ENCODE measurements around the gene GAGE10.
"Not testable (repeated sequence)": the region's sequence is repeated elsewhere in the genome, so short reads cannot be mapped to it uniquely, and the experiment has no call there.

The GAGE10 gene

GRCh38 chrX:49276671-49277534, 26.5 kb upstream of the GAGE10 start:
- no peak for DNase-seq

- DNase-seq: no peak
Measured at GRCh38 chrX:49277535-49277830, 26.0 kb upstream of the GAGE10 start.

GRCh38 chrX:49278081-49278480, 25.4 kb upstream of the GAGE10 start:
- DNase-seq: no peak

- peak; percentile 24 for DNase-seq
Measured at GRCh38 chrX:49282647-49283011, 20.8 kb upstream of the GAGE10 start.

GRCh38 chrX:49284212-49284611, 19.2 kb upstream of the GAGE10 start:
- no peak for DNase-seq

GRCh38 chrX:49286136-49286535, 17.3 kb upstream of the GAGE10 start:
- no peak for DNase-seq

- DNase-seq: no peak
Measured at GRCh38 chrX:49286581-49286980, 16.9 kb upstream of the GAGE10 start.

GRCh38 chrX:49287665-49288064, 15.8 kb upstream of the GAGE10 start:
- DNase-seq: no peak

- DNase-seq: no peak
Measured at GRCh38 chrX:49290215-49290614, 13.2 kb upstream of the GAGE10 start.

- DNase-seq: peak; percentile 20
Measured at GRCh38 chrX:49291615-49292337, 11.7 kb upstream of the GAGE10 start.

GRCh38 chrX:49292400-49293362, 10.8 kb upstream of the GAGE10 start:
- DNase-seq: no peak

GRCh38 chrX:49299293-49299692, 4.2 kb upstream of the GAGE10 start:
- DNase-seq: not testable (repeated sequence)

GRCh38 chrX:49300703-49301102, 2.7 kb upstream of the GAGE10 start:
- DNase-seq: no peak

- DNase-seq: not testable (repeated sequence)
Measured at GRCh38 chrX:49307775-49308174, 4.3 kb downstream of the GAGE10 start.

- DNase-seq: peak; percentile 8
Measured at GRCh38 chrX:49308604-49309269, 5.3 kb downstream of the GAGE10 start.

- DNase-seq: peak; percentile 11
Measured at GRCh38 chrX:49309401-49309981, 6.0 kb downstream of the GAGE10 start.

- DNase-seq: no peak
Measured at GRCh38 chrX:49310371-49310770, 6.9 kb downstream of the GAGE10 start.

GRCh38 chrX:49312176-49312575, 8.7 kb downstream of the GAGE10 start:
- DNase-seq: no peak

GRCh38 chrX:49316085-49316484, 12.6 kb downstream of the GAGE10 start:
- no peak for DNase-seq

GRCh38 chrX:49321737-49322136, 18.3 kb downstream of the GAGE10 start, which contains the start of gene GAGE12J:
TSS of gene GAGE12J (plus strand) at chrX:49322037. CDS start at chrX:49323194, 1,157 bp downstream.
- DNase-seq: not testable (repeated sequence)

GRCh38 chrX:49322266-49322665, 18.8 kb downstream of the GAGE10 start:
- DNase-seq: not testable (repeated sequence)

GRCh38 chrX:49323735-49324134, 20.3 kb downstream of the GAGE10 start:
- not testable (repeated sequence) for DNase-seq

Data from fibroblast of skin of right quadriceps (primary cell).